PC-9 (cell line): ENCODE results near the gene GPR37L1. TPM values are rescaled to one million over a fixed set of nuclear protein-coding genes. Genes with fewer than 3 reads are reported as not detected.

Source experiments
- BruUV-seq: library from RNA; stranded (reverse); fragments of 400-500 nt; replicated peaks from 2 replicates; lab custom pipeline; 2021; lab: Mats Ljungman, UMichigan
- CTCF ChIA-PET: fragments of 300-600 bp; sonication (Branson Sonifier 250); formaldehyde crosslinking; loops from one replicate; lab custom pipeline; 2022; ENCODE audit warnings: antibody characterized with exemption; lab: Charles Lee
- POLR2A ChIA-PET: fragments of 300-600 bp; sonication (Branson Sonifier 250); formaldehyde crosslinking; loops from one replicate; lab custom pipeline; 2022; ENCODE audit warnings: antibody characterized with exemption; ENCODE audit not compliant: unreplicated experiment; lab: Charles Lee
- DNase-seq, 2 experiments: peaks; one replicate each; pipeline versions ENCODE4 v3.0.0 to v3.0.0-alpha.2; 2015 to 2022; ENCODE audit warnings: mixed read lengths in 1 of 2
- H2AFZ ChIP-seq: fragments of 200-600 bp; sonication (generic); 2 replicates; pipeline ENCODE4 v1.8.1; 2017; ENCODE audit warnings: antibody characterized with exemption
- H3F3A ChIP-seq: fragments of 200-600 bp; sonication (generic); 2 replicates; pipeline ENCODE4 v1.8.1; 2017; ENCODE audit warnings: antibody characterized with exemption, mild to moderate bottlenecking, low read depth; ENCODE audit not compliant: insufficient read depth
- H3K27ac ChIP-seq: fragments of 200-600 bp; sonication (generic); 2 replicates; pipeline ENCODE4 v1.6.1; 2016; ENCODE audit warnings: mixed run types
- H3K27me3 ChIP-seq: fragments of 200-600 bp; sonication (generic); 2 replicates; pipeline ENCODE4 v1.6.1; 2016; ENCODE audit warnings: low read depth, mixed run types; ENCODE audit not compliant: insufficient read depth
- H3K36me3 ChIP-seq: fragments of 200-600 bp; sonication (generic); 2 replicates; pipeline ENCODE4 v1.6.1; 2016; ENCODE audit warnings: low read depth, mixed run types
- H3K4me1 ChIP-seq: fragments of 200-600 bp; sonication (generic); replicated peaks from 2 replicates; pipeline ENCODE4 v1.6.1; 2016; ENCODE audit warnings: mixed run types; ENCODE audit not compliant: insufficient read depth
- H3K4me2 ChIP-seq: fragments of 200-600 bp; sonication (generic); 2 replicates; pipeline ENCODE4 v1.6.1; 2017; ENCODE audit warnings: mixed run types
- H3K4me3 ChIP-seq: fragments of 200-600 bp; sonication (generic); 2 replicates; pipeline ENCODE4 v1.6.1; 2016; ENCODE audit warnings: mixed run types
- H3K79me2 ChIP-seq: fragments of 200-600 bp; sonication (generic); 2 replicates; pipeline ENCODE4 v1.6.1; 2017; ENCODE audit warnings: low read depth, mixed run types
- H3K9me2 ChIP-seq: fragments of 200-600 bp; sonication (generic); 2 replicates; pipeline ENCODE4 v1.8.1; 2017; ENCODE audit warnings: mild to moderate bottlenecking; ENCODE audit not compliant: insufficient read depth
- H3K9me3 ChIP-seq: fragments of 200-600 bp; sonication (generic); 2 replicates; pipeline ENCODE4 v1.8.1; 2016; ENCODE audit warnings: low read depth; ENCODE audit not compliant: insufficient read depth
- H4K20me1 ChIP-seq: fragments of 200-600 bp; sonication (generic); 2 replicates; pipeline ENCODE4 v1.8.1; 2017; ENCODE audit not compliant: insufficient read depth
- CTCF ChIP-seq: fragments of 200-600 bp; sonication (generic); conservative IDR thresholded peaks from 2 replicates; pipeline ENCODE4 v1.6.1; 2017; ENCODE audit warnings: mixed run types, antibody characterized with exemption, mild to moderate bottlenecking, moderate library complexity
- EZH2 ChIP-seq: fragments of 200-600 bp; sonication (generic); IDR thresholded peaks from 2 replicates; pipeline ENCODE4 v1.8.0; 2017; ENCODE audit warnings: antibody characterized with exemption, low read depth
- intact Hi-C: fragments of 100-400 bp; cut with micrococcal nuclease; formaldehyde crosslinking; loops from one replicate; pipeline ENCODE4 v1.10.0; 2022; ENCODE audit not compliant: unreplicated experiment
- total RNA-seq: library from RNA; stranded (reverse); gene quantifications from 2 replicates; pipeline ENCODE4 v1.2.3, GENCODE V29; 2021

The GPR37L1 gene
- total RNA-seq, 1 experiment from 2014 or later, result 0.33 TPM

- no peaks in the 10 kb centered on the region for H3K9me3 ChIP-seq
- ChIA-PET POLR2A (interaction anchor here (0.5 to 3.2 kb wide), 19 partner anchors 9 to 590 kb away, joined by 3 to 66 read pairs (median 7); partner anchors contain the start of gene ELF3), CTCF (interaction anchor here (0.6 to 0.7 kb wide), 4 partner anchors 13 to 60 kb away, joined by 3 to 6 read pairs (median 3); no protein-coding TSS in a partner anchor)
- TF ChIP-seq CTCF (0 out of 2 replicates have a peak, but pooled peaks have one; percentile 12), EZH2 (no peak)
- H2AFZ ChIP-seq, result 0 out of 2 replicates have a peak overlapping the region, but pooled peaks have one; percentile 30
- peak overlapping the region; percentile 71 for H3K4me2 ChIP-seq
- H3K79me2 ChIP-seq, result no peaks in the 10 kb centered on the region
- peak; percentile 91 to 95 for DNase-seq
- no peaks in the 10 kb centered on the region for H3K36me3 ChIP-seq
- peak overlapping the region; percentile 26; the same call in 1 of the 2 replicates for H3K4me3 ChIP-seq
- BruUV-seq, result no TSS peak
- no peaks in the 10 kb centered on the region for H3K9me2 ChIP-seq
- peak overlapping the region; percentile 99 for H3K27ac ChIP-seq
- intact Hi-C loops, result loop anchor here (1.0 to 10.0 kb wide), 7 partner anchors 14 to 391 kb away; partner anchors contain the start of gene ELF3
- H3K4me1 ChIP-seq, result peaks cover 76% of the 10 kb centered on the region
- peaks cover 58% of the 10 kb centered on the region for H3F3A ChIP-seq
- no peaks in the 10 kb centered on the region for H3K27me3 ChIP-seq
- H4K20me1 ChIP-seq, result no peaks in the 10 kb centered on the region
Measured at GRCh38 chr1:202105571-202106339, 17.0 kb upstream of the GPR37L1 start.

- H3K27ac ChIP-seq, result peak overlapping the region; percentile 99
- peaks cover 58% of the 10 kb centered on the region for H3F3A ChIP-seq
- BruUV-seq, result TSS peak; percentile 75
- H4K20me1 ChIP-seq, result no peaks in the 10 kb centered on the region
- no peaks in the 10 kb centered on the region for H3K9me2 ChIP-seq
- H3K27me3 ChIP-seq, result no peaks in the 10 kb centered on the region
- H3K79me2 ChIP-seq, result no peaks in the 10 kb centered on the region
- peak overlapping the region; percentile 39; the same call in 1 of the 2 replicates for H3K4me3 ChIP-seq
- POLR2A ChIA-PET, result interaction anchor here (0.5 to 3.2 kb wide), 20 partner anchors 20 to 590 kb away, joined by 3 to 66 read pairs (median 6); partner anchors contain the start of gene ELF3
- intact Hi-C loops, result loop anchor here (1.0 to 10.0 kb wide), 9 partner anchors 13 to 392 kb away; partner anchors contain the start of gene ELF3
- H2AFZ ChIP-seq, result no peak overlapping the region
- CTCF ChIA-PET, result interaction anchor here (0.7 kb wide), 1 partner anchor 60 kb away, joined by 3 read pairs; no protein-coding TSS in a partner anchor
- 0 out of 2 replicates have a peak, but pooled peaks have one; percentile 13 for TF ChIP-seq CTCF
- no peak for TF ChIP-seq EZH2
- DNase-seq, result peak; percentile 97
- no peaks in the 10 kb centered on the region for H3K36me3 ChIP-seq
- peak overlapping the region; percentile 71 for H3K4me2 ChIP-seq
- no peaks in the 10 kb centered on the region for H3K9me3 ChIP-seq
- peaks cover 81% of the 10 kb centered on the region for H3K4me1 ChIP-seq
Measured at GRCh38 chr1:202106340-202107254, 16.1 kb upstream of the GPR37L1 start.
